Stimulated activated CD8-positive, alpha-beta memory T cell treated with anti-CD3 and anti-CD28 coated beads, Interleukin-15, amount 100 ng/mL, for 24 hours (primary cell): ENCODE results near the gene PDIK1L.
"Not testable (repeated sequence)": the region's sequence is repeated elsewhere in the genome, so short reads cannot be mapped to it uniquely, and the experiment has no call there.

ENCODE experiments used
- DNase-seq: peaks from one replicate; pipeline ENCODE4 v3.0.0-alpha.2; 2020; ENCODE audit warnings: low read depth

PDIK1L gene

GRCh38 chr1:26090893-26091292 lies 20.7 kb upstream of the PDIK1L start:
- no peak for DNase-seq

DNA sequence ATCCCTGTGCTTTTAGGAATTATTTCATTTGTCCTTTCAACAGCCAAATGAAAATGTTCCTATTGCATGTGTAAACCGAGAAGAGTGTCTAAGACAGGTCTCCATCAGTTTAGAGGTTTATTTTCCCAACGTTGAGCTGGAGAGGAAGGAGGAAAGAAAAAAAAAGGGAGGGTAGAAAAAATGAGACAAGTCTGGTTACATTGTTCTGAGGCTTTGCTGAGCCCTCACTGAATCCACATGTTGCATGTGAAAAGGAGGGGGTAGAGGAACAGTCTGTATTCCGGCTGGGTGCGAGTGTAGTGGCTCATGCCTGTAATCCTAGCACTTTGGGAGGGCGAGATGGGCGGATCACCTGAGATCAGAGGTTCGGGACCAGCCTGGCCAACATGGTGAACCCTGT lies 19.2 kb upstream of the PDIK1L start:
- DNase-seq: no peak

DNA sequence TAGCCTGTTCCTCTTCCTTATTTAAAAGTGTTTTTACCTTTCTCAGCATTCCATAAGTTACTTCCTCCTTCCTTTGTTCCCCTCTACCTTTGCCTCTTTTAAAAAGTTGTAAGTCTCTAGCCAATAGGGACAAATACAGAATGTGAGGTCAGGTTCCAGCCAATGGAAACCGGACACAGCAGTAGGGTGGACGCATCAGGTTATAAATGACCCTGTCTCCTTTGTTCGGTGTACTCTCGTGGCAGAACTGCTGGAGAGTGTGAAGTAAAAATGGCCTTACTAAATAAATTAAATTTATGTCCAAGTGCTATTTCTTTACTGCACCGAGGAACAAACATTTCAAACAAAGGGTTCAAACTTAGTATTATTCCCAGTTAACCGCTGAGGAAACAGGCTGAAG lies 18.1 kb upstream of the PDIK1L start:
- DNase-seq: not testable (repeated sequence)

GRCh38 chr1:26094076-26094669 lies 17.5 kb upstream of the PDIK1L start:
- no peak for DNase-seq

GRCh38 chr1:26094677-26095383 lies 16.8 kb upstream of the PDIK1L start:
- DNase-seq: no peak

GRCh38 chr1:26096471-26096870 lies 15.2 kb upstream of the PDIK1L start:
- DNase-seq: no peak

GRCh38 chr1:26097696-26098095 lies 13.9 kb upstream of the PDIK1L start:
- no peak for DNase-seq

- no peak for DNase-seq
Measured at GRCh38 chr1:26098602-26099001, 13.0 kb upstream of the PDIK1L start.

DNA sequence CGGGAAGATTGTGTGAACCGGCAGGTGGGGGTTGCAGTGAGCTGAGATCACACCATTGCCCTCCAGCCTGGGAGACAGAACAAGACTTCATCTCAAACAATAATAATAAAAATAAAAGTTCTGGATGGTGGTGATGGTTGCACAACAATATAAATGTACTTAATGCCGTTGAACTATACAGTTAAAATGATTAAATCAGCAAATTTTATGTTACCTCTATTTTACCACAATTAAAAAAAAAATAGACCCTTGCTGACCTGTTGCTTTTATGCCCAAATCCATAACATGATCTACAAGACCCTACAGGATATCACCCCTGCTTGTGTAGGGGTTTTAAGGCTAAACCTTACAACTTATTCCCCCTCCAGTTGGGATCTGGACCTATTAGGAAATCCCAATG lies 11.8 kb upstream of the PDIK1L start:
- DNase-seq: no peak

DNA sequence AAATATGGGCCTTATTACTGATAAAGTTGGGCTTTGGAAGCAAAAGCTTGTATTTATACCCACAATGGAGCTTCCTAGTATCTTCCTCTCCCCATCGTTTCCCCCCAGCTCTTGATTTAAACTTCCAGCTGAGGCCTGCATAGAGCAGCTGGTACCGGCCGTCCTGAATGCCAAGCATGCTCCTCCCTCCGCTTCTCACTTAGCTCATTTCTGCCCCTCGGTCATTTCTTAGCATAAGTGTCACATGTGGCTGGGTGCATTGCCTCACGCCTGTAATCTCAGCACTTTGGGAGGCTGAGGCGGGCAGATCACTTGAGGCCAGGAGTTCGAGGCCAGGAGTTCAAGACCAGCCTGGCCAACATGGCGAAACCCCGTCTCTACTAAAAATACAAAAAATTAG lies 11.4 kb upstream of the PDIK1L start:
- not testable (repeated sequence) for DNase-seq

- no peak for DNase-seq
Measured at GRCh38 chr1:26102119-26102518, 9.5 kb upstream of the PDIK1L start.

GRCh38 chr1:26102526-26102925 lies 9.1 kb upstream of the PDIK1L start:
- no peak for DNase-seq

- DNase-seq: not testable (repeated sequence)
Measured at GRCh38 chr1:26105226-26105548, 6.4 kb upstream of the PDIK1L start.

DNA sequence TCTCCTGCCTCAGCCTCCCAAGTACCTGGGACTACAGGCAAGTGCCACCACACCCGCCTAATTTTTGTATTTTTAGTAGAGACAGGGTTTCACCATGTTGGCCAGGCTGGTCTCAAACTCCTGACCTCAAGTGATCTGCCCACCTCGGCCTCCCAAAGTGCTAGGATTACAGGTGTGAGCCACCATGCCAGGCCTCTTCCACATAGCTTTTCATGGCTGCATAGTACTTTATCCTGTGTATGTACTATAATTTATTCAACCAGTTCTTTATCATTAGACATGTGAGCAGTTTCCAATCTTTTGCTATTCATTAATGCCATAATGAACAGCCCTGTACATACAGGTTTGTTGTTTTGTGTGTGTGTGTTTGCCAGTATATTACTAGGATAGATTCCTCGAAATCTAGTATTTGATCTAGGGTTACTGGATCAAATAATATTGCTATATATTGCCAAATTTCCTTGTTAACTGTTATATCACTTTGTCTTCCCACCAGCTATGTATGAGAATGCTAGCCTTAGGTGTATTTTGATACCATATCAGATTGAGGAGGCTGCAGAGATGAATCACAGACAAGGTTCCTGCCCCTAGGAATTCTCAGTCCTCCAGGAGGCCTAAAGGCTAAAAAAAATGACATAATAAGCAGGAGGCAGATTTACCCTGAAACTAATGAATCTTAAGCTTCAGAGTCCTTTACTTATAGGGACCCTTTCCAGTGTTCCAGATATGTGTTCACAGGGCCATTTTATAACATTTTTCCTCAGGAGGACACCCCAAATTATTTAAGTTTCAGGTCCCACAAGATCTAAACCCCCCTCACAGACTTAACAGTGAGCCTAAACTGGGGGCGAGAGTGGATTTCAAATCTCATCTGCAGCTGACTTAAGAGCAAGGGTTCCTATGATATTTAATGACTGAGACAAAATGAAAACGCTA lies 2.1 kb upstream of the PDIK1L start:
- no peak for DNase-seq

DNA sequence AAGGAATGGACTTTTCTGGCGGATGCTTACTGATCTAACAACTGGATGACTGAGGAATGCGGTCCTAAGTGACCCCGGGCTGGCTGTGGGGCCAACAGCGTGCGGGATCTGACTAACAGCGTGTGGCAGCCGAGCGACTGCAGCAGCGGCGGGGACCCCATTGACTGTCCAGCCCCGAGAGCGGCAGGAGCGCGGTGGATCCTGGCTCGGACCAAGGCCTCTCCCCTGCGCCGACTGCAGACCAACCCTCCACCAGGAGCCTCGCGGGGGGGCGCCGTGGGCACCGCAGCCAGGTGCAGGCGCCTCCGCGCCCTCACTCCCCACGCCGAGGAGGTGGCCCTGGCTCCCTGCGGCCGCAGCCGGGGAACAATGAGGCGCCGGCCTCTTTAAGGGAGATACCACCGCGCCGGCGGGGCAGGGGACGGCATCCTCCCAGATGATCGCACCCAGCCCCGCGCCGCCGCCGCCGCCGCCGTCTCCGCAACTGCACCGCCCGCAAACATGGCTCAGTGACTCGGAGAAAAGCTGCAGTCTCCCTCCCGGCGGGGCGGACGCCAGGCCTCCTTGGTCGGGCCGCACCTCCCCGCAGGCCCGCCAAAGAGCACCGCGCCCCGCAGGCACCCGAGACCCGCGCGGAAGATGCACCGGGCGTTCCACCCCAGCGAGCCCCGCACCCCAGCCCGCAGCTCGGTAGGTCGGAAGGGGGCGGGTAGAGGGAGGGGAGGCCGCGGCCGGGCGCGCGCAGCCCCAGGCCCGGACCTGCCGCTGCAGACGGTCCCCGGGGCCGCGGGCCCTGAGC lies 694 bp upstream of the PDIK1L start:
- peak; percentile 37 for DNase-seq

- no peak for DNase-seq
Measured at GRCh38 chr1:26112407-26112775, 767 bp downstream of the PDIK1L start.

DNA sequence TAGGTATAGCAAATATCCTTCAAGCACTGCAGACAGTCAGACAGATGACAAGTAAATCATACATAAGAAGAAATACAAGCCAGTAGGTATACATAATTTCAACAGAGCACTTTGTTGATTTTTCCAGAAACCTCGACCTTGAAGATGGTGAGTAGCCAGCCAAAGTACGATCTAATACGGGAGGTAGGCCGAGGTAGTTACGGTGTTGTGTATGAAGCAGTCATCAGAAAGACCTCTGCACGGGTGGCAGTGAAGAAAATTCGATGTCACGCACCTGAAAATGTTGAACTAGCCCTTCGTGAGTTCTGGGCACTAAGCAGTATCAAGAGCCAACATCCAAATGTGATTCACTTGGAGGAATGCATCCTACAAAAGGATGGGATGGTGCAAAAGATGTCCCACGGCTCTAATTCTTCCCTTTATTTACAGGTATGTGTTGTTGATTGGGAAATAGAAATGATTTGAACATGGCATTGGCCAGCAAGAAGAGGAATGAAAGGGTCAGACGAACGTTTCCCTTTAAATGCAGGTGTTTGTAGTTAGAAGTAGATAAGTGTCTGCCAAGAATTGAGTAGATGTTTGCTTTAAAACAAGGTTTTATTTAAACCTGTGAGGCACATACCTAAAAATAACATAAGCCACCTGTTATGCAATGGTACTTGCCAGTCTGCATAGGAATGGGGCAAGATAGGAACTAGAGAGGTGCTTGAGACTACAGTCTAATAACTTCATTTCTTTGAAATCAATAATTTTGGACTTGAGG lies 2.7 kb downstream of the PDIK1L start:
- no peak for DNase-seq

DNA sequence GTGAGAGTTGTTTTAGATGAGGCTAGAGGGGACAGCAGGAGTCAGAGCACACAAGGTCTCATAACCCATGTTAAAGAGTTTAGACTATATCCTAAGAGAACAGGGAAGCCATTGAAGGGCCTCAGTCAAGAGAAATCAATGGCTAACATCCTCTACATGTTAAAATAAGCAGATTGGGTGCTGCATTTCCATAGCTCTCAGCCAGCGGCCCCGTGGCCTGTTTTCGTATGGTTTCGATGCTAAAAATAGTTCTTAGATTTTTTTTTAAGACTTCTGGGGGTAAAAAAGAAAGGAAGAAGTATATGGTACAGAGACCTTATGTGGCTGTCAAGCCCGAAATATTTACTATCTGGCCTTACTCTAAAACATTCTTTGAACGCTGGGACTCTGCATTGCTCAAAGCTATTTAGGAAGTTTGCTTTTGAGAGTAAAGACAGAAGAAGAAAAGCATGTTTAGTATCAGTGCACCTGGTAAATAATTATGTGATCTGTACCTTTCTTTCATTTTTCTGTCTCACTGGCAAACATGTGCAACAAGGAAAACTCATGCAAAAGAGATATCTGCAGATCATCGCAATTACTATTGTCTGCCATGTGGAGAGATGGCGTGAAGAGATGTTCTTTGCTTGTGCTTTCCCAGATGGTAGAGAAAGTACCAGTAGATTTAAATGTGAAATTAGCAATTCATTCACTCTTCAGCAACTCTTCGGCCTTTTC lies 8.4 kb downstream of the PDIK1L start:
- no peak for DNase-seq

DNA sequence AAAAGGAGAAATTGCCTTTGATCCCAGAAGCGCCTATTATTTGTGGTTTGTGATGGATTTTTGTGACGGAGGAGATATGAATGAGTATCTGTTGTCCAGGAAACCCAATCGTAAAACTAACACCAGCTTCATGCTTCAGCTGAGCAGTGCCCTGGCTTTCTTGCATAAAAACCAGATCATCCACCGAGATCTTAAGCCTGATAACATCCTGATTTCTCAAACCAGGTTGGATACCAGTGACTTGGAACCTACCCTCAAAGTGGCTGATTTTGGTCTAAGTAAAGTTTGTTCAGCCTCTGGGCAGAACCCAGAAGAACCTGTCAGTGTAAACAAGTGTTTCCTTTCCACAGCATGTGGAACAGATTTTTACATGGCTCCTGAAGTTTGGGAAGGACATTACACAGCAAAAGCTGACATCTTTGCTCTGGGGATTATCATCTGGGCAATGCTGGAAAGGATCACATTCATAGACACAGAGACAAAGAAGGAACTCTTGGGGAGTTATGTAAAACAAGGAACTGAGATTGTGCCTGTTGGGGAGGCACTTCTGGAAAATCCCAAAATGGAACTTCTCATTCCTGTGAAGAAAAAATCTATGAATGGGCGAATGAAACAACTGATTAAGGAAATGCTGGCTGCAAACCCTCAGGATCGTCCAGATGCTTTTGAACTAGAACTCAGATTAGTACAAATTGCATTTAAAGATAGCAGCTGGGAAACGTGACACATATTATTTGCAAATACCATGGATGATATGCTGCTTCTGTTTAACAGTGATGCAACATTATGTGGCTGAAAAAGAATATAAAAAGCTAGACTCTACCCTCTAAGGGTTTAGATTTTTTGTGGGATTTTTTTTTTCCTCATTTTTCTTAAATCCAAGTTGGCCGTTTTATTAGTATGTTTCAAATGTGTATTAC lies 10.5 kb downstream of the PDIK1L start:
- no peak for DNase-seq
